Suprapubic skin (tissue), 4 donors: ENCODE data around the gene ASB10. TPM values are rescaled to one million over a fixed set of nuclear protein-coding genes. Genes with fewer than 3 reads are reported as not detected.

Source experiments
- DNase-seq, 2 donors: peaks; one replicate each; pipeline ENCODE4 v3.0.0-alpha.2; 2019; ENCODE audit warnings: low spot score in 2 of 2
- H3K27ac ChIP-seq: fragments of 200-600 bp; sonication (generic); one replicate; pipeline ENCODE4 v1.5.1; 2019
- H3K27me3 ChIP-seq: fragments of 200-600 bp; sonication (generic); one replicate; pipeline ENCODE4 v1.5.1; 2019
- H3K36me3 ChIP-seq: fragments of 200-600 bp; sonication (generic); one replicate; pipeline ENCODE4 v1.5.1; 2019
- H3K4me1 ChIP-seq: fragments of 200-600 bp; sonication (generic); one replicate; pipeline ENCODE4 v1.5.1; 2019
- H3K4me3 ChIP-seq: fragments of 200-600 bp; sonication (generic); one replicate; pipeline ENCODE4 v1.5.1; 2019; ENCODE audit warnings: mild to moderate bottlenecking
- H3K9me3 ChIP-seq: fragments of 200-600 bp; sonication (generic); one replicate; pipeline ENCODE4 v1.5.1; 2019
- EP300 ChIP-seq: sonication (generic); formaldehyde crosslinking; IDR thresholded peaks from one replicate; pipeline ENCODE4 v1.6.1; 2017; ENCODE audit warnings: antibody characterized with exemption
- POLR2A ChIP-seq, 2 donors: fragments of 450-650 bp; IDR thresholded peaks; one replicate each; pipeline ENCODE4 v1.6.1; 2017; ENCODE audit warnings: antibody characterized with exemption in 2 of 2, mild to moderate bottlenecking in 2 of 2, moderate library complexity in 2 of 2
- POLR2AphosphoS5 ChIP-seq, 3 donors: sonication (generic); formaldehyde crosslinking; IDR thresholded peaks; one replicate each; pipeline ENCODE4 v1.6.1; 2017; ENCODE audit warnings: antibody characterized with exemption in 3 of 3
- WGBS: methylation state at CpG from one replicate; pipeline ENCODE4 v1.1.5; 2018; 5-methylcytosine and 5-hydroxymethylcytosine counted together
- total RNA-seq, 4 donors: library from RNA; depleted of rRNA; stranded (reverse); fragments of >200 nt; gene quantifications; one replicate each; pipeline ENCODE4 v1.1.0, GENCODE V29; 2016
- TF ChIP-seq, protein P1 (sequence below), 2 donors: fragments of 200-600 bp in 1 of 2; fragments of 450-650 bp in 1 of 2; sonication (generic) in 1 of 2; IDR thresholded peaks; one replicate each; pipeline ENCODE4 v1.5.1; 2016 to 2019; ENCODE audit warnings: antibody characterized with exemption in 2 of 2, mild to moderate bottlenecking in 1 of 2, moderate library complexity in 1 of 2

ASB10 gene
- total RNA-seq, 4 donors from 2014 or later, result not detected

DNA sequence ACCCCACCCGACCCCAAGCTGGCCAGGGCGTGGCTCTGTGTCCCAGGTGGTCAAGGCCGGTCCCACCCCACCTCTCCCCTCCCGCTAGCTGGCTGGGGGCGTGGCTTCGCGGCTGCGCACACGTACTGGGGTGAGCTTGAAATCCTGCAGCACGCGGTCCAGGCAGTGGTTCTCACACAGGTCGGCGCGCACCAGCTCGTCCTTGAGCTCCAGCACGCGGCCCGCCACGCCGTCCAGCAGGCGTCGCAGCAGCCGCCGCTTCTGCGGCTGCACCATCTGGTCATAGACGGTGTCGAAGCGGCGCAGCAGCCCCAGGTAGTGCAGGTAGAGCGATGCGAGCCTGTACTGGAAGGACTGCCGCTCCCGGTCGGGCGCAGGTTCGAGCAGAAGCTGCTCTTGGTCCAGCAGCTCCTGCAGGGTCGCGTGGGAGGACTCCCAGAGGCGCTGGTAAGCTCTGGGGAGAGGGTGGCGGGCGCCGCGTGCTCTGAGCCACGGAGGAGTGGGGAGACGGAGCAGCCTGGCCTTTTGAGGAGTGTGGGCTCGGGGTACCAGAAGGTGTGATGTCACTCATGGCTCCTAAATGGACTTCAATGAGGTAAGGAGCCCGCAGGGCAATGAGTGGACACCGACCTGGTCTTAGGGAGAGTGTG, 17.5 kb upstream of the ASB10 start:
- H3K36me3 ChIP-seq, result no peaks in the 10 kb centered on the region
- H3K27ac ChIP-seq, result no peak overlapping the region
- H3K4me3 ChIP-seq, result no peak overlapping the region
- WGBS, result 65% methylated on average over 27 of the region's 48 CpGs
- no peaks in the 10 kb centered on the region for H3K9me3 ChIP-seq
- TF ChIP-seq, protein P1, sequence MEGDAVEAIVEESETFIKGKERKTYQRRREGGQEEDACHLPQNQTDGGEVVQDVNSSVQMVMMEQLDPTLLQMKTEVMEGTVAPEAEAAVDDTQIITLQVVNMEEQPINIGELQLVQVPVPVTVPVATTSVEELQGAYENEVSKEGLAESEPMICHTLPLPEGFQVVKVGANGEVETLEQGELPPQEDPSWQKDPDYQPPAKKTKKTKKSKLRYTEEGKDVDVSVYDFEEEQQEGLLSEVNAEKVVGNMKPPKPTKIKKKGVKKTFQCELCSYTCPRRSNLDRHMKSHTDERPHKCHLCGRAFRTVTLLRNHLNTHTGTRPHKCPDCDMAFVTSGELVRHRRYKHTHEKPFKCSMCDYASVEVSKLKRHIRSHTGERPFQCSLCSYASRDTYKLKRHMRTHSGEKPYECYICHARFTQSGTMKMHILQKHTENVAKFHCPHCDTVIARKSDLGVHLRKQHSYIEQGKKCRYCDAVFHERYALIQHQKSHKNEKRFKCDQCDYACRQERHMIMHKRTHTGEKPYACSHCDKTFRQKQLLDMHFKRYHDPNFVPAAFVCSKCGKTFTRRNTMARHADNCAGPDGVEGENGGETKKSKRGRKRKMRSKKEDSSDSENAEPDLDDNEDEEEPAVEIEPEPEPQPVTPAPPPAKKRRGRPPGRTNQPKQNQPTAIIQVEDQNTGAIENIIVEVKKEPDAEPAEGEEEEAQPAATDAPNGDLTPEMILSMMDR (IDR thresholded peaks at IDR 0.05), result no peak
- no peak for TF ChIP-seq POLR2AphosphoS5 (IDR thresholded peaks at IDR 0.05)
- TF ChIP-seq POLR2A (IDR thresholded peaks at IDR 0.05), result no peak
- TF ChIP-seq EP300, result no peak
- DNase-seq, result peak in 1 of 2 donors; percentile 71
- H3K27me3 ChIP-seq, result peaks cover 12% of the 10 kb centered on the region
- H3K4me1 ChIP-seq, result peaks cover 1% of the 10 kb centered on the region

DNA sequence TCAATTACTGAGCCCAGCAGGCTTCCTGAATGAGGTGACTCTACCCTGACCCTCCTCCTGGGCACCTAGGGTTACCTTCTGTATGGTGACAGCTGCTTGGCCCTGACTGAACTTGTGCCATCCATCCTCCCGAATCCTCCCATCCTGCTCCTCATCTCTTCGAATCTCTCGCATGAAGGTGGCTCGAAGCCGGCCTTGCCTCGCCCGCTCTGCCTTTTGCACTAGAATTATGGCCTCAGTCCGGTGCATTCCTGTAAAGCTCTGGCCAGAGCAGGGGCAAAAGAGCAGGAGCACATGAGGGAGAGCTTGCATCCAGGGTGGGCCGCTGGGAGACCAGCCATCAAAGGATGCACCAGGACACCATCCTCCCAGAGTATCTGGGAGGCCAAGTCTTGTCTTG, 15.8 kb upstream of the ASB10 start:
- no peak for DNase-seq
- TF ChIP-seq EP300 (no peak), POLR2AphosphoS5 (IDR thresholded peaks at IDR 0.05) (no peak), POLR2A (IDR thresholded peaks at IDR 0.05) (no peak)
- TF ChIP-seq, protein P1 (IDR thresholded peaks at IDR 0.05), result no peak
- no peaks in the 10 kb centered on the region for H3K9me3 ChIP-seq
- no peak overlapping the region for H3K4me3 ChIP-seq
- 95% methylated on average over 9 of the region's 9 CpGs for WGBS
- H3K36me3 ChIP-seq, result no peaks in the 10 kb centered on the region
- H3K27me3 ChIP-seq, result peaks cover 12% of the 10 kb centered on the region
- peaks cover 7% of the 10 kb centered on the region for H3K4me1 ChIP-seq
- no peak overlapping the region for H3K27ac ChIP-seq

DNA sequence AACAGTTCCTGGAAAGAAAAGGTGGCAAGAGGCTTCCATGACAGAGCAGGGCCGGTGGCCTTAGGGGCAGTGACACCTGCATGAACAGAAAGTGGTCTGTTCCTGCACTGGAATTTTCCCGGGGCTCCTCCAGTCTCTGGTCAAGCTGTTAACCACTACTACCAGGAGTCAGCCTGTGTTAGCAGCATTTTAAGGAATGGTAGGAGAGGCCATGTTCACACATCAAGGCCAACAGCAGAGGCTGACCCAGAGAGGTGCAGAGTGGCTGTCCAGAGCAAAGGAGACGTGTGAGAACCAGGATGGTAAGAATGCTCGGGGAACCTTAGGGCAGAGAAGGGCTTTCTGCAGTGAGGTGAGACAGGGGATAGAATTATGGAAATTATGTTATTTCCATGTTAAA, 14.7 kb upstream of the ASB10 start:
- TF ChIP-seq EP300, result no peak
- TF ChIP-seq POLR2AphosphoS5 (IDR thresholded peaks at IDR 0.05), result no peak
- no peak for TF ChIP-seq POLR2A (IDR thresholded peaks at IDR 0.05)
- TF ChIP-seq, protein P1 (IDR thresholded peaks at IDR 0.05), result no peak
- Histone ChIP-seq H3K36me3 (no peaks in the 10 kb centered on the region), H3K27ac (no peak overlapping the region), H3K4me1 (peaks cover 7% of the 10 kb centered on the region), H3K27me3 (peaks cover 12% of the 10 kb centered on the region), H3K9me3 (no peaks in the 10 kb centered on the region), H3K4me3 (no peak overlapping the region)
- no peak for DNase-seq
- 91% methylated on average over 4 of the region's 4 CpGs for WGBS

DNA sequence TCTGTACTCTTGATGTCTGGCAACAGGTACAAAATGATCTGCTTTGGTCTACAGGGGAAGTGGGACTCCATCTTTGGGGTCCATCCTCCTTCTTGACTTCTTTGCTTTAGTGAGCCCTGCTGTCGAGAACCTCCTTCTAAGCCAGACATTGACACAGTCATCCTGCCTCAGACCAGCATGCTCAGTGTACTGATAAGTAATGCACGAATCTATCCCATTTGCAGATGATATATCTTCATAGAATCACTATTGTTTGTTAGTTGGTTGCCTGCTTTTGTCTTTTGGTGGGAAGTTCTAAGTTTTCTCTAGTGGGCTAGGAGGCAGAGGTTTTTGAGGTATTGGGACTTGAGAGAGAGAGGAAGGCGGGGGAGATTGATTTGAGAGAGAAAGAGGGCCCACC, 14.3 kb upstream of the ASB10 start:
- 95% methylated on average over 3 of the region's 3 CpGs for whole genome bisulfite sequencing
- DNase-seq, result no peak
- Histone ChIP-seq H3K4me3 (no peak overlapping the region), H3K9me3 (no peaks in the 10 kb centered on the region), H3K27me3 (peaks cover 15% of the 10 kb centered on the region), H3K4me1 (peaks cover 7% of the 10 kb centered on the region), H3K36me3 (no peaks in the 10 kb centered on the region), H3K27ac (no peak overlapping the region)
- no peak for TF ChIP-seq POLR2A (IDR thresholded peaks at IDR 0.05)
- TF ChIP-seq EP300, result no peak
- TF ChIP-seq, protein P1 (IDR thresholded peaks at IDR 0.05), result no peak
- no peak for TF ChIP-seq POLR2AphosphoS5 (IDR thresholded peaks at IDR 0.05)

DNA sequence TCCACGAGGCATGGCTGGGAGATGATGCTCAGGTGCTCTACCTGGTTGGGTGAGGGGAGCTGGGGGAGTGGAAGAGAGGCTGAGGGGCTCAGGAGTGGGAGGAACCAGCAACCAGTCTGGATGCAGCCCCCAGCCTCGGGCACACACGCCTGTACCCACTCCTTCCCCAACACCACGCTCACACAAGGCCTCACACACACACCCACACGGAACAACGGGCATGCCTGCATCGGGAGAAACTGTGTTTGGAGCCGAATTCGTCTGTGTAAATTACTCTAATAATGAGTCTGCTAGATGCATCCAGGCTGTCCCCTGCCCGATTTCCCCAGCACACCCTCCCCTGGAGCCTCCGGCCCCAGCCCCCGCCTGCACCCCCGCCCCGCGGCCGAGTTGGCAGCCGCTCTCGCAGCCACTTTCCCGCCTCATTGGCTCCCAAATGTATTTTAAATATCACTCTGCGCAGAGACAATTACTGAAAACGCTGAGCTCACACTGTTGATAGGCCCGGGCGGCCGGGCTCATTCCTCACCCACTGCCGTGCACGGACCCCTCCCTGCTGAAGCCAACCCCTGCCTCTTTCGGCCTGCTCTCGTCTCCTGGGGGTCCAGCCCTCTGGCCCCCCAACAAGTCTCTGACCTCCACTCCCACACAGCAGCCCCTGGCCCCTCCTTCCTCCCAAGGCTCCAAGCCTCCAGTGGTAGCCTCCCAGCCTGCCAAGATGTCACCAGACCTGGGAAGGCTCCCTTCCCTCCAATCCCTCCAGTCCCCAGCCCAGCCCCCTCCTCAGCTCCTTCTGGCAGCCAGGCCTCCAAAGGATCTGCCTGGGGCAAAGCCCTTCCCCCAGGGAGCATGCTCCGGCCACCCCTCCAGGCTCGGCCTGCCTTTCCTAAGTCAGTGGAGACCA, 12.1 kb upstream of the ASB10 start:
- DNase-seq, result no peak
- Histone ChIP-seq H3K9me3 (no peaks in the 10 kb centered on the region), H3K27me3 (peaks cover 16% of the 10 kb centered on the region), H3K36me3 (no peaks in the 10 kb centered on the region), H3K4me3 (no peak overlapping the region), H3K27ac (no peak overlapping the region), H3K4me1 (peaks cover 7% of the 10 kb centered on the region)
- 29% methylated on average over 12 of the region's 30 CpGs for WGBS
- TF ChIP-seq, protein P1 (IDR thresholded peaks at IDR 0.05), result no peak
- no peak for TF ChIP-seq POLR2A (IDR thresholded peaks at IDR 0.05)
